SK-N-SH (cell line): Measurements from ENCODE around the gene PHF21A. TPM values are rescaled to one million over a fixed set of nuclear protein-coding genes. Genes with fewer than 3 reads are reported as not detected.
A peak's percentile ranks its signal among the peaks of the same experiment; 100 is the strongest.

ENCODE experiments used
- CTCF ChIA-PET: fragments of 300-600, 350-600 bp; formaldehyde crosslinking; extraction: SDS; loops from one replicate; lab custom pipeline; 2021; lab: Yijun Ruan, JAX
- POLR2A ChIA-PET: fragments of 350-600 bp; sonication (Branson Sonifier 250); formaldehyde crosslinking; extraction: SDS; loops from one replicate; lab custom pipeline; 2020; ENCODE audit warnings: antibody characterized with exemption, inconsistent platforms; lab: Yijun Ruan, JAX
- DNase-seq: peaks from one replicate; pipeline ENCODE4 v3.0.0; 2012
- H2AFZ ChIP-seq: fragments of 200-600 bp; sonication (generic); 2 replicates; pipeline ENCODE4 v1.8.1; 2016; ENCODE audit warnings: antibody characterized with exemption, mild to moderate bottlenecking, low read depth
- H3F3A ChIP-seq: fragments of 200-600 bp; sonication (generic); replicated peaks from 2 replicates; pipeline ENCODE3; 2016; ENCODE audit warnings: antibody characterized with exemption, mild to moderate bottlenecking; ENCODE audit not compliant: insufficient read depth
- H3K27ac ChIP-seq, 2 experiments: fragments of 200-500 bp in 1 of 2; fragments of 200-600 bp in 1 of 2; sonication (Bioruptor generic) in 1 of 2; sonication (generic), shearing (Covaris generic) in 1 of 2; 2 replicates each; pipeline versions ENCODE4 v1.5.1 to v1.6.1; 2014 to 2016; ENCODE audit warnings: low read depth in 2 of 2, inconsistent platforms in 1 of 2, low read length in 1 of 2, mild to moderate bottlenecking in 1 of 2, mixed read lengths in 1 of 2
- H3K27me3 ChIP-seq: fragments of 200-600 bp; sonication (generic), shearing (Covaris generic); 2 replicates; pipeline ENCODE4 v1.6.1; 2016; ENCODE audit warnings: mixed run types; ENCODE audit not compliant: insufficient read depth
- H3K36me3 ChIP-seq, 2 experiments: fragments of 200-500 bp in 1 of 2; fragments of 200-600 bp in 1 of 2; sonication (Bioruptor generic) in 1 of 2; sonication (generic) in 1 of 2; replicated peaks in 1 of 2; 2 replicates each; pipeline versions ENCODE3 to v1.5.1; 2014 to 2016; ENCODE audit warnings: low read length in 1 of 2, mild to moderate bottlenecking in 1 of 2; ENCODE audit not compliant: insufficient read depth in 2 of 2, control insufficient read depth in 1 of 2
- H3K4me1 ChIP-seq, 2 experiments: fragments of 200-500 bp in 1 of 2; fragments of 200-600 bp in 1 of 2; sonication (Bioruptor generic) in 1 of 2; sonication (generic), shearing (Covaris generic) in 1 of 2; 2 replicates each; pipeline versions ENCODE4 v1.5.1 to v1.6.1; 2014 to 2016; ENCODE audit warnings: low read depth in 1 of 2, low read length in 1 of 2, mixed run types in 1 of 2; ENCODE audit not compliant: insufficient read depth in 2 of 2, control insufficient read depth in 1 of 2
- H3K4me2 ChIP-seq: fragments of 200-600 bp; sonication (generic), shearing (Covaris generic); 2 replicates; pipeline ENCODE4 v1.6.1; 2017; ENCODE audit warnings: mixed run types
- H3K4me3 ChIP-seq, 2 experiments: fragments of 200-500 bp in 1 of 2; fragments of 200-600 bp in 1 of 2; sonication (Bioruptor generic) in 1 of 2; sonication (generic), shearing (Covaris generic) in 1 of 2; 2 replicates each; pipeline versions ENCODE4 v1.5.1 to v1.8.1; 2014 to 2016; ENCODE audit warnings: low read depth in 2 of 2, inconsistent platforms in 1 of 2, low read length in 1 of 2, mild to moderate bottlenecking in 1 of 2, mixed read lengths in 1 of 2, moderate library complexity in 1 of 2
- H3K79me2 ChIP-seq: fragments of 200-600 bp; sonication (generic); 2 replicates; pipeline ENCODE4 v1.8.1; 2017; ENCODE audit warnings: mild to moderate bottlenecking; ENCODE audit not compliant: insufficient read depth
- H3K9ac ChIP-seq: fragments of 200-600 bp; sonication (generic); 2 replicates; pipeline ENCODE4 v1.6.1; 2017; ENCODE audit warnings: mixed run types
- H3K9me2 ChIP-seq: fragments of 200-600 bp; sonication (generic); 2 replicates; pipeline ENCODE4 v1.6.1; 2017; ENCODE audit warnings: mixed run types
- H3K9me3 ChIP-seq: fragments of 200-600 bp; sonication (generic); 2 replicates; pipeline ENCODE4 v1.6.1; 2017; ENCODE audit warnings: mixed run types, mild to moderate bottlenecking, moderate library complexity
- H4K20me1 ChIP-seq: fragments of 200-600 bp; sonication (generic); 2 replicates; pipeline ENCODE4 v1.6.1; 2017; ENCODE audit warnings: mild to moderate bottlenecking, mixed run types; ENCODE audit not compliant: insufficient read depth
- EP300 ChIP-seq, 2 experiments: IDR thresholded peaks; 2 replicates each; pipeline versions ENCODE4 v1.4.0 to v1.6.1; 2012; ENCODE audit warnings: borderline replicate concordance in 1 of 2, low read depth in 1 of 2, low read length in 1 of 2
- EZH2phosphoT487 ChIP-seq: fragments of 200-600 bp; sonication (generic); IDR thresholded peaks from 2 replicates; pipeline ENCODE4 v1.6.1; 2017; ENCODE audit warnings: low read depth, mixed run types, mild to moderate bottlenecking, antibody characterized with exemption, moderate library complexity, borderline replicate concordance
- FOXJ3 ChIP-seq: sonication (generic); formaldehyde crosslinking; IDR thresholded peaks from 2 replicates; pipeline ENCODE4 v1.5.1; 2020; ENCODE audit warnings: mild to moderate bottlenecking, missing genetic modification reagents
- GABPA ChIP-seq: IDR thresholded peaks from 2 replicates; pipeline ENCODE4 v1.4.0; 2012; ENCODE audit warnings: low read depth, mild to moderate bottlenecking
- MEF2A ChIP-seq: IDR thresholded peaks from 2 replicates; pipeline ENCODE4 v1.4.0; 2012; ENCODE audit warnings: low read depth, borderline replicate concordance
- NRF1 ChIP-seq: IDR thresholded peaks from 2 replicates; pipeline ENCODE4 v1.6.1; 2012; ENCODE audit warnings: low read depth, mild to moderate bottlenecking, low read length
- PBX3 ChIP-seq: IDR thresholded peaks from 2 replicates; pipeline ENCODE4; 2012
- POLR2AphosphoS5 ChIP-seq: IDR thresholded peaks from 2 replicates; pipeline ENCODE4 v1.6.1; 2012; ENCODE audit warnings: low read depth, low read length
- RCOR1 ChIP-seq: fragments of 150-350 bp; IDR thresholded peaks from 2 replicates; pipeline ENCODE4 v1.6.1; 2017; ENCODE audit warnings: antibody characterized with exemption, low read length
- REST ChIP-seq: IDR thresholded peaks from 2 replicates; pipeline ENCODE4 v1.6.1; 2012; ENCODE audit warnings: mild to moderate bottlenecking, low read depth, low read length, moderate library complexity
- SMC3 ChIP-seq: IDR thresholded peaks from 2 replicates; pipeline ENCODE4 v1.6.1; 2012; ENCODE audit warnings: low read depth, low read length, improper control_type of control experiment
- USF2 ChIP-seq: fragments of 150-350 bp; IDR thresholded peaks from 2 replicates; pipeline ENCODE4 v1.6.1; 2017; ENCODE audit warnings: antibody characterized with exemption, low read length, low read depth, borderline replicate concordance
- ZBTB33 ChIP-seq: IDR thresholded peaks from 2 replicates; pipeline ENCODE4 v1.4.0; 2012; ENCODE audit warnings: low read depth, borderline replicate concordance
- WGBS: methylation state at CpG from one replicate; pipeline ENCODE4 v1.1.6; 2017; ENCODE audit warnings: low lambda C conversion rate; 5-methylcytosine and 5-hydroxymethylcytosine counted together
- polyA plus RNA-seq, 3 experiments: library from polyadenylated mRNA; depleted of rRNA; stranded (reverse); fragments of >200 nt; gene quantifications; 2 replicates each; pipeline ENCODE4 v1.2.3, GENCODE V29; 2012

PHF21A gene
- polyA plus RNA-seq, 1 of the 3 experiments (the other 2 are of a cell fraction) = 18.8 TPM

GRCh38 chr11:45919806-45920530, 201.3 kb downstream of the PHF21A start:
- peaks cover 7 to 17% of the 10 kb centered on the region in 2 experiments; a peak in 3 of 4 replicates for H3K4me1 ChIP-seq
- 83% methylated on average over 13 of the region's 13 CpGs for WGBS
- POLR2A ChIA-PET = no interaction called here
- H3K9me2 ChIP-seq = no peaks in the 10 kb centered on the region
- H4K20me1 ChIP-seq = no peaks in the 10 kb centered on the region
- peaks cover 4% of the 10 kb centered on the region for H3F3A ChIP-seq
- no peak overlapping the region for H3K27ac ChIP-seq
- CTCF ChIA-PET = interaction anchor here (0.5 to 6.2 kb wide), 3 partner anchors 47 to 285 kb away, joined by 3 to 35 read pairs (median 3); no protein-coding TSS in a partner anchor
- DNase-seq = peak; percentile 1
- peaks cover 19% of the 10 kb centered on the region for H3K79me2 ChIP-seq
- H3K27me3 ChIP-seq = no peaks in the 10 kb centered on the region
- no peak overlapping the region for H2AFZ ChIP-seq
- H3K4me2 ChIP-seq = no peak overlapping the region
- no peak overlapping the region for H3K9ac ChIP-seq
- no peaks in the 10 kb centered on the region for H3K9me3 ChIP-seq
- no peak for TF ChIP-seq PBX3
- TF ChIP-seq EP300 (IDR thresholded peaks at IDR 0.05; ENCODE audit: borderline replicate concordance in 1 of 2, low read depth in 1 of 2, low read length in 1 of 2) = no peak
- no peak for TF ChIP-seq SMC3
- TF ChIP-seq USF2 = no peak
- peaks cover 0 to 8% of the 10 kb centered on the region in 2 experiments for H3K36me3 ChIP-seq
- no peak overlapping the region for H3K4me3 ChIP-seq

GRCh38 chr11:45918962-45919675, 202.1 kb downstream of the PHF21A start:
- H3K4me2 ChIP-seq = no peak overlapping the region; the same call in 1 of the 2 replicates
- CTCF ChIA-PET = interaction anchor here (0.5 to 6.2 kb wide), 4 partner anchors 19 to 286 kb away, joined by 3 to 35 read pairs (median 3); no protein-coding TSS in a partner anchor
- POLR2A ChIA-PET = interaction anchor here (1.3 to 2.3 kb wide), 2 partner anchors 10 to 33 kb away, joined by 3 to 15 read pairs; no protein-coding TSS in a partner anchor
- peak overlapping the region in 1 of 2 experiments; percentile 89; a peak in 1 of 4 replicates for H3K27ac ChIP-seq
- WGBS = 70% methylated on average over 7 of the region's 7 CpGs
- H3K4me3 ChIP-seq = peak overlapping the region; percentile 95 to 99; a peak in 3 of 4 replicates
- no peak overlapping the region for H3K9ac ChIP-seq
- H3K79me2 ChIP-seq = peaks cover 19% of the 10 kb centered on the region
- DNase-seq = peak; percentile 25
- H4K20me1 ChIP-seq = no peaks in the 10 kb centered on the region
- no peaks in the 10 kb centered on the region for H3K9me3 ChIP-seq
- peaks cover 7 to 17% of the 10 kb centered on the region in 2 experiments; a peak in 3 of 4 replicates for H3K4me1 ChIP-seq
- H2AFZ ChIP-seq = peak overlapping the region; percentile 95; the same call in 1 of the 2 replicates
- H3K9me2 ChIP-seq = no peaks in the 10 kb centered on the region
- H3F3A ChIP-seq = peaks cover 4% of the 10 kb centered on the region
- H3K27me3 ChIP-seq = no peaks in the 10 kb centered on the region
- H3K36me3 ChIP-seq = peaks cover 0 to 16% of the 10 kb centered on the region in 2 experiments
- TF ChIP-seq NRF1 (no peak), EZH2phosphoT487 (no peak), FOXJ3 (CRISPR knock-in tag) (no peak), MEF2A (no peak), GABPA (no peak), USF2 (no peak), POLR2AphosphoS5 (no peak), REST (no peak), ZBTB33 (no peak), RCOR1 (no peak)
